ENCODE data around the gene TREM2.

DNA sequence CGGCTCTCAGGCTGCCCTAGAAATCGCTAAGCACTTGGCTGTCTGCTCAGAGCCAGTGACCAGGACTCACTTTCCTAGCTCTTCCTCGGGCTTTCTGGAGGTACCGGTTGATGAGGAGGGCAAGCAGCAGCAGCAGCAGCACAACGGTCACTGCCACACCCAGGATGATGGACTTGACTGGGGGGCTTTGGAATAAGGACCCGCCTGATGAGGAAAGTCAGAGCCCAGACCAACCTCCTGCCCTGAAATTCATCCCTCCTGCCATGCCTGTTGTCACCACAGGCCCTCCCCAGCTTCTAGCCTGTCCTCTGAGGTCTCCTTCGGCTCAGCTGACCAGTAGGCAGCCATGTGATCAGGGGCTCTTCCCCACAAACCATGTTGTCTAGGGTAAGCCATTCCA is 21.8 kb upstream of the TREM2 start:
- TF ChIP-seq, protein P1, sequence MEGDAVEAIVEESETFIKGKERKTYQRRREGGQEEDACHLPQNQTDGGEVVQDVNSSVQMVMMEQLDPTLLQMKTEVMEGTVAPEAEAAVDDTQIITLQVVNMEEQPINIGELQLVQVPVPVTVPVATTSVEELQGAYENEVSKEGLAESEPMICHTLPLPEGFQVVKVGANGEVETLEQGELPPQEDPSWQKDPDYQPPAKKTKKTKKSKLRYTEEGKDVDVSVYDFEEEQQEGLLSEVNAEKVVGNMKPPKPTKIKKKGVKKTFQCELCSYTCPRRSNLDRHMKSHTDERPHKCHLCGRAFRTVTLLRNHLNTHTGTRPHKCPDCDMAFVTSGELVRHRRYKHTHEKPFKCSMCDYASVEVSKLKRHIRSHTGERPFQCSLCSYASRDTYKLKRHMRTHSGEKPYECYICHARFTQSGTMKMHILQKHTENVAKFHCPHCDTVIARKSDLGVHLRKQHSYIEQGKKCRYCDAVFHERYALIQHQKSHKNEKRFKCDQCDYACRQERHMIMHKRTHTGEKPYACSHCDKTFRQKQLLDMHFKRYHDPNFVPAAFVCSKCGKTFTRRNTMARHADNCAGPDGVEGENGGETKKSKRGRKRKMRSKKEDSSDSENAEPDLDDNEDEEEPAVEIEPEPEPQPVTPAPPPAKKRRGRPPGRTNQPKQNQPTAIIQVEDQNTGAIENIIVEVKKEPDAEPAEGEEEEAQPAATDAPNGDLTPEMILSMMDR (IDR thresholded peaks at IDR 0.05), result no peak
- TF ChIP-seq POLR2A (IDR thresholded peaks at IDR 0.05), result no peak

Measured in right lobe of liver (tissue), 4 donors.